SK-N-SH (cell line): Measurements from ENCODE around the gene ASZ1. TPM values are rescaled to one million over a fixed set of nuclear protein-coding genes. Genes with fewer than 3 reads are reported as not detected.
"Not testable (repeated sequence)": the region's sequence is repeated elsewhere in the genome, so short reads cannot be mapped to it uniquely, and the experiment has no call there.

Experiments
- CTCF ChIA-PET: fragments of 300-600, 350-600 bp; formaldehyde crosslinking; extraction: SDS; loops from one replicate; lab custom pipeline; 2021; lab: Yijun Ruan, JAX
- POLR2A ChIA-PET: fragments of 350-600 bp; sonication (Branson Sonifier 250); formaldehyde crosslinking; extraction: SDS; loops from one replicate; lab custom pipeline; 2020; ENCODE audit warnings: antibody characterized with exemption, inconsistent platforms; lab: Yijun Ruan, JAX
- DNase-seq: peaks from one replicate; pipeline ENCODE4 v3.0.0; 2012
- H2AFZ ChIP-seq: fragments of 200-600 bp; sonication (generic); 2 replicates; pipeline ENCODE4 v1.8.1; 2016; ENCODE audit warnings: antibody characterized with exemption, mild to moderate bottlenecking, low read depth
- H3F3A ChIP-seq: fragments of 200-600 bp; sonication (generic); replicated peaks from 2 replicates; pipeline ENCODE3; 2016; ENCODE audit warnings: antibody characterized with exemption, mild to moderate bottlenecking; ENCODE audit not compliant: insufficient read depth
- H3K27ac ChIP-seq, 2 experiments: fragments of 200-500 bp in 1 of 2; fragments of 200-600 bp in 1 of 2; sonication (Bioruptor generic) in 1 of 2; sonication (generic), shearing (Covaris generic) in 1 of 2; 2 replicates each; pipeline versions ENCODE4 v1.5.1 to v1.6.1; 2014 to 2016; ENCODE audit warnings: low read depth in 2 of 2, inconsistent platforms in 1 of 2, low read length in 1 of 2, mild to moderate bottlenecking in 1 of 2, mixed read lengths in 1 of 2
- H3K27me3 ChIP-seq: fragments of 200-600 bp; sonication (generic), shearing (Covaris generic); 2 replicates; pipeline ENCODE4 v1.6.1; 2016; ENCODE audit warnings: mixed run types; ENCODE audit not compliant: insufficient read depth
- H3K36me3 ChIP-seq, 2 experiments: fragments of 200-500 bp in 1 of 2; fragments of 200-600 bp in 1 of 2; sonication (Bioruptor generic) in 1 of 2; sonication (generic) in 1 of 2; replicated peaks in 1 of 2; 2 replicates each; pipeline versions ENCODE3 to v1.5.1; 2014 to 2016; ENCODE audit warnings: low read length in 1 of 2, mild to moderate bottlenecking in 1 of 2; ENCODE audit not compliant: insufficient read depth in 2 of 2, control insufficient read depth in 1 of 2
- H3K4me1 ChIP-seq, 2 experiments: fragments of 200-500 bp in 1 of 2; fragments of 200-600 bp in 1 of 2; sonication (Bioruptor generic) in 1 of 2; sonication (generic), shearing (Covaris generic) in 1 of 2; 2 replicates each; pipeline versions ENCODE4 v1.5.1 to v1.6.1; 2014 to 2016; ENCODE audit warnings: low read depth in 1 of 2, low read length in 1 of 2, mixed run types in 1 of 2; ENCODE audit not compliant: insufficient read depth in 2 of 2, control insufficient read depth in 1 of 2
- H3K4me2 ChIP-seq: fragments of 200-600 bp; sonication (generic), shearing (Covaris generic); 2 replicates; pipeline ENCODE4 v1.6.1; 2017; ENCODE audit warnings: mixed run types
- H3K4me3 ChIP-seq, 2 experiments: fragments of 200-500 bp in 1 of 2; fragments of 200-600 bp in 1 of 2; sonication (Bioruptor generic) in 1 of 2; sonication (generic), shearing (Covaris generic) in 1 of 2; 2 replicates each; pipeline versions ENCODE4 v1.5.1 to v1.8.1; 2014 to 2016; ENCODE audit warnings: low read depth in 2 of 2, inconsistent platforms in 1 of 2, low read length in 1 of 2, mild to moderate bottlenecking in 1 of 2, mixed read lengths in 1 of 2, moderate library complexity in 1 of 2
- H3K79me2 ChIP-seq: fragments of 200-600 bp; sonication (generic); 2 replicates; pipeline ENCODE4 v1.8.1; 2017; ENCODE audit warnings: mild to moderate bottlenecking; ENCODE audit not compliant: insufficient read depth
- H3K9ac ChIP-seq: fragments of 200-600 bp; sonication (generic); 2 replicates; pipeline ENCODE4 v1.6.1; 2017; ENCODE audit warnings: mixed run types
- H3K9me2 ChIP-seq: fragments of 200-600 bp; sonication (generic); 2 replicates; pipeline ENCODE4 v1.6.1; 2017; ENCODE audit warnings: mixed run types
- H3K9me3 ChIP-seq: fragments of 200-600 bp; sonication (generic); 2 replicates; pipeline ENCODE4 v1.6.1; 2017; ENCODE audit warnings: mixed run types, mild to moderate bottlenecking, moderate library complexity
- H4K20me1 ChIP-seq: fragments of 200-600 bp; sonication (generic); 2 replicates; pipeline ENCODE4 v1.6.1; 2017; ENCODE audit warnings: mild to moderate bottlenecking, mixed run types; ENCODE audit not compliant: insufficient read depth
- EZH2phosphoT487 ChIP-seq: fragments of 200-600 bp; sonication (generic); IDR thresholded peaks from 2 replicates; pipeline ENCODE4 v1.6.1; 2017; ENCODE audit warnings: low read depth, mixed run types, mild to moderate bottlenecking, antibody characterized with exemption, moderate library complexity, borderline replicate concordance
- FOSL2 ChIP-seq: IDR thresholded peaks from 2 replicates; pipeline ENCODE4 v1.4.0; 2012; ENCODE audit warnings: low read depth, mild to moderate bottlenecking, moderate library complexity, borderline replicate concordance
- FOXJ3 ChIP-seq: sonication (generic); formaldehyde crosslinking; IDR thresholded peaks from 2 replicates; pipeline ENCODE4 v1.5.1; 2020; ENCODE audit warnings: mild to moderate bottlenecking, missing genetic modification reagents
- GABPA ChIP-seq: IDR thresholded peaks from 2 replicates; pipeline ENCODE4 v1.4.0; 2012; ENCODE audit warnings: low read depth, mild to moderate bottlenecking
- GATA2 ChIP-seq: sonication (generic); formaldehyde crosslinking; IDR thresholded peaks from 2 replicates; pipeline ENCODE4 v1.5.0; 2020; ENCODE audit warnings: mild to moderate bottlenecking, missing genetic modification reagents
- JUND ChIP-seq: IDR thresholded peaks from 2 replicates; pipeline ENCODE4 v1.4.0; 2012
- PBX3 ChIP-seq: IDR thresholded peaks from 2 replicates; pipeline ENCODE4; 2012
- RFX5 ChIP-seq: IDR thresholded peaks from 2 replicates; pipeline ENCODE4 v1.6.1; 2012; ENCODE audit warnings: mild to moderate bottlenecking, improper control_type of control experiment, low read length
- TAF1 ChIP-seq: IDR thresholded peaks from 2 replicates; pipeline ENCODE4 v1.6.1; 2012; ENCODE audit warnings: low read depth, mild to moderate bottlenecking, low read length, moderate library complexity, borderline replicate concordance
- USF1 ChIP-seq: IDR thresholded peaks from 2 replicates; pipeline ENCODE4 v1.4.0; 2012; ENCODE audit warnings: low read depth, borderline replicate concordance
- WGBS: methylation state at CpG from one replicate; pipeline ENCODE4 v1.1.6; 2017; ENCODE audit warnings: low lambda C conversion rate; 5-methylcytosine and 5-hydroxymethylcytosine counted together
- polyA plus RNA-seq, 3 experiments: library from polyadenylated mRNA; depleted of rRNA; stranded (reverse); fragments of >200 nt; gene quantifications; 2 replicates each; pipeline ENCODE4 v1.2.3, GENCODE V29; 2012

Gene ASZ1
- polyA plus RNA-seq, 1 of the 3 experiments (the other 2 are of a cell fraction): not detected

GRCh38 chr7:117444646-117445045 is 17.4 kb upstream of the ASZ1 start (continued):
- TF ChIP-seq JUND: no peak

GRCh38 chr7:117435475-117436043 is 8.3 kb upstream of the ASZ1 start:
- Histone ChIP-seq H3K9me3 (no peaks in the 10 kb centered on the region), H2AFZ (no peak overlapping the region), H3K79me2 (no peaks in the 10 kb centered on the region), H3K4me1 (no peaks in the 10 kb centered on the region), H3K9me2 (no peaks in the 10 kb centered on the region), H3F3A (no peaks in the 10 kb centered on the region), H3K36me3 (no peaks in the 10 kb centered on the region), H3K9ac (no peak overlapping the region), H3K27me3 (no peaks in the 10 kb centered on the region), H3K4me3 (no peak overlapping the region), H4K20me1 (no peaks in the 10 kb centered on the region), H3K4me2 (no peak overlapping the region)
- ChIA-PET POLR2A (no interaction called here), CTCF (interaction anchor here (0.6 kb wide), 2 partner anchors 24 to 505 kb away, joined by 3 read pairs; no protein-coding TSS in a partner anchor)
- WGBS: 7% methylated on average over 2 of the region's 2 CpGs
- DNase-seq: no peak
- TF ChIP-seq PBX3: no peak
- no peak for TF ChIP-seq RFX5
- TF ChIP-seq USF1: no peak
- TF ChIP-seq, all 33 proteins: peak for 0
- no peak overlapping the region for H3K27ac ChIP-seq

- no peak overlapping the region for H3K4me2 ChIP-seq
- H3K9me2 ChIP-seq: no peaks in the 10 kb centered on the region
- H3K79me2 ChIP-seq: no peaks in the 10 kb centered on the region
- CTCF ChIA-PET: no interaction called here
- H3K4me3 ChIP-seq: no peak overlapping the region
- H4K20me1 ChIP-seq: no peaks in the 10 kb centered on the region
- no peak overlapping the region for H2AFZ ChIP-seq
- no peak for DNase-seq
- 4% methylated on average over 3 of the region's 3 CpGs for WGBS
- TF ChIP-seq TAF1 (no peak), FOSL2 (no peak), JUND (no peak), USF1 (no peak), GABPA (no peak), FOXJ3 (CRISPR knock-in tag) (no peak), EZH2phosphoT487 (no peak), GATA2 (CRISPR knock-in tag) (no peak)
- H3K9me3 ChIP-seq: no peaks in the 10 kb centered on the region
- POLR2A ChIA-PET: no interaction called here
- no peak overlapping the region for H3K27ac ChIP-seq
- no peaks in the 10 kb centered on the region for H3K36me3 ChIP-seq
- no peaks in the 10 kb centered on the region for H3F3A ChIP-seq
- no peaks in the 10 kb centered on the region for H3K4me1 ChIP-seq
- H3K9ac ChIP-seq: no peak overlapping the region
- peaks cover 32% of the 10 kb centered on the region; the same call in 1 of the 2 replicates for H3K27me3 ChIP-seq
Observed at GRCh38 chr7:117424090-117424829, 3.0 kb downstream of the ASZ1 start.

GRCh38 chr7:117414591-117414990 is 12.7 kb downstream of the ASZ1 start:
- H3K36me3 ChIP-seq, H3K9ac ChIP-seq, DNase-seq, H3K79me2 ChIP-seq, H3K4me2 ChIP-seq, CTCF ChIA-PET, H3K4me1 ChIP-seq, H3K9me3 ChIP-seq, H2AFZ ChIP-seq, H3K27ac ChIP-seq, H3K27me3 ChIP-seq, H3K4me3 ChIP-seq, H3F3A ChIP-seq, POLR2A ChIA-PET, H4K20me1 ChIP-seq, H3K9me2 ChIP-seq: not testable (repeated sequence)
- 0% methylated on average over 1 of the region's 1 CpG for WGBS
